HG03575 (cell line): Measurements from ENCODE around the gene SEMA3E.
"Not testable (repeated sequence)": the region's sequence is repeated elsewhere in the genome, so short reads cannot be mapped to it uniquely, and the experiment has no call there.

ENCODE experiments used
- ATAC-seq: cut with Tn5 transposase; IDR thresholded peaks from one replicate; pipeline ENCODE4 v1.9.1; 2021; ENCODE audit not compliant: unreplicated experiment, insufficient number of reproducible peaks, low FRiP score; ENCODE audit errors: extremely low read depth

The SEMA3E gene

DNA sequence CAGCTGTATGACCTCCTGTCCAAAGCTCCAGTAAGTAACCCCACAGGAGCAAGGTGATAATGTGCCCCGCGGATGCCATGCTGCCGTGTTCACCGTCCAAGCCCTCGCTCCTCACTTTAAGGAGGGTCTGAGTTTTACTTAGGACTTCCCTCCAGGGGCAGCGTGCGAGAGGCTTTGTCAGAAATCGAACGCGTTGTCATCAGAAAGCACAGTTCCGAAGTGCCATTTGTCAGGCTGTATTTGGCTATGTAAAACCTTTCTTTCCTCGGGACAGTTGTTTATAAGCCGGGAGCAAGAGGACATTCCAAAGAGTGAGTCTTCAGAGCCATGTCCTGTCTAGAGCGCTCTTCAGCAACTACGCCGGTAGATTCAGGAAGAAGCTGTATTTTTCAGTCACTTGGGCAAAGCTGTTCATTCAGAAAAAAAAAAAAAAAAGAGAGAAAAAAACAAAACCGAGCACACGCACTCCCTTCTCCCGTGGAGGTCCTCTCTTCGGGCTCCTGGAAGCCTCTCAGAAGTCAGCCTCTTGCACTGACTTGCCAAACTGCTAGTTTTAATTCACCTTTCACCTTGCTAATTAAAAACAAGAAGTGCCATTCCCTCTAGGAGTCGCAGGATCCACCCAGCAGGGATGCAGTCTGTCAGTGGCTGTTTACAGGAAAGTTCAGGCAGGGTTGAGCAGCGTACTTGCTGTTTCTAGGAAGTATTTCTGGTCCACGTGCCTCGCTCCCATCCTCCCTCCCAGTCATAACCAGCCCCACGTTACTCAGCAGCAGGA is at the start of gene SEMA3E:
Gene SEMA3E, minus strand, starts transcription at position 676 of the 778 bp plus-strand sequence.
- no peak for ATAC-seq

DNA sequence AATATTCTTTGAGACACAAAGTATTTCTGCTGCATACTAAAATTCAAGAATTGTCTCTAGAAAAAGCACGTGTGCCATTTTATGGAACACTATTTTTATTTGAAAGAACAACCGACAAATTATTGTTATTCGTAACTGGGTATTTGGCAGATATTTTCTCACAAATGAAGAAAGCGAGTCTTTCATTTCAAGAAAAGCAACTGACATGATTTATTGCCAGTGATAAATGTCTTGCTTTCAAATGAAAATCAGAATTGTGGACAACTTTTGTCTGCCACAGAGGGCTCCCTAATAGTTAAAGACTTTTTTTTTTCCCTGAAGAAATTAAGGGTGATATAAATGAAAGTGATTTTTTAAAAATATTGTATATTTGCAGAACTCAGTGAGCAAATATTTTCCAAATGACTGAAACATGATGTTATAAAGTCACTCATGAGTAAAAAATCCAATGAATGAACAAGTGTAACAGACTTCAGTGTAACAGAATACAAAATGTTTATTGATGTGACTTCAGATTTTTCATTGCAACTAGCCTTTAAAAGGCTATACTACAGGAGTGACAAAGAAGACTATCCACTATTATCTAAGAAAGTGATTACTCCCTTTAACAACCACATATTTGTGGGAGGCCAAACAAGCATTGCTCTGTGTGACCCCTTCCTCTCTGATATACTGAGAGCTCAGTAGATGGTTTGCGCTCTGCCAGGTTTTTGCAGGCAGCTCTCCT is 49.0 kb upstream of the SEMA3E start:
- no peak for ATAC-seq

DNA sequence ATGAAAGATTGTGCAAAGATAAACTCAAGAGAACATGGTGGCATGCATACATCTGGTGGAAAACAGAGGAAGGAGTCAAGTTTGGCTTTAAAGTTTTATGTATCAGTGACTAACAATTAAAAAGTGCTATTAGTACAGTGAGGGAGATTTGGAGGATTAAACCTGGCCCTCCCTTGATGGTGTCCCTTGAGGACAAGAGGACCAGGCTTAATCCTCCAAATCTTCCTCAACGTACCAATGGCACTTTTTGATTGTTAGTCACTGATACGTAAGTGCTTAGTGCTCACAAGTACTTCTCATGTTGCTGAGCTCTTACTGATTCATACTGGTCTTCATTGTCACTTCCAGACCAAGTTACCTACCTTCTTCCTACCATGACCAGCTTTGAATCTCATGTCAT is 47.2 kb upstream of the SEMA3E start:
- no peak for ATAC-seq

DNA sequence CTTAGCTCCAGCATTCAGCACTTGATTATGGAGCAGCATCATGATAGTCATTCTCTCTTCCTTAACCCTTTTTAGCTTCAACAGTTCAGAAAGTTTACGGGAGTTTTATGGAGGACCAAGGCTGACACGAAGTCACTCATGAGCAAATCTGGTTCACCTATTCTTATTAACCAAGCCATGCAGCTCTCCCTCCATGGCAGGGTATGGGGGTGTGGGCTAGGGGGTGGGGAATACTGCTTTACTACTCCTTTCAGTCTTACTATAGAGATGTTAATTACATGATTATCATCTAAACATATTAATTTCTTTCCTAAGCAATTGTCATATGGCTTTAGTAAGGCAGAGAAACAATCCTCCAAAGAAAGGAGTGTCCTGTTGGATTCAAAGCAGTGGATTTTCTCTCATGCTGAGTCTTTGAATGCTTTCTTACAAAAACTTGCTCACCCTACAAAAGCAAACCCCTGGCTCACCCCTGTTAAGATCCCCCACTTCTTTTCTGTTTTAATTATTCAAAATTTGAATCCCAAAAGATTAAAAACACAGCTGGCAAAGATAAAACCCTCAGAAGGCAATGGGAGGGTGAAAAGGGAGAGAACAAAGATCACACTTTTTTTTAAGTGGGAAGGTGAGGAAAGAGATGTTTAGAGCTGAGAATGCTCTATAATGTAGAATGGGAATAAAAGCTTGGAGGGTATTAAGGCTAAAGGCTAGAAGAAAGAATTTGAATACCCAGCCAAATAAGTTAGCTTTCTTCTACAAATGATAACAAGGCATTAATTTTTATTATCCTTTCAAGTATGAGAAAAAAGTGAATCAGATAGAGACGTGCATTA is 46.4 kb upstream of the SEMA3E start:
- no peak for ATAC-seq

DNA sequence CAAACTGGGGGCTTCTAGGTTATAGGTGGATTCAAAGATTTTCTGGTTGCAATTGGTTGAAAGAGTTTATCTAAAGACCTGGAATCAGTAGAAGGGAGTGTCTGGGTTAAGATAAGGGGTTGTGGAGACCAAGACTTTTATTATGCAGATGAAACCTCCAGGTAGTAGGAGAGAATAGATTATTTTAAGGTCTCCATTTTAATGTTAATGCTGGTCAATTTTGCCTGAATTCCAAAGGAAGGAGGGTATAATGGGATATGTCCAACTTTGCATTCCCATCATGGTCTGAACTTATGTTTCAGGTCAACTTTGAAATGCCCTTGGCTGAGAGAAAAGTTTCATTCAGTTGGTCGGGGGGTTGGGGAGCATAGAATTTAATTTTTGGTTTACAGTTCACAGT is 44.3 kb upstream of the SEMA3E start:
- no peak for ATAC-seq

DNA sequence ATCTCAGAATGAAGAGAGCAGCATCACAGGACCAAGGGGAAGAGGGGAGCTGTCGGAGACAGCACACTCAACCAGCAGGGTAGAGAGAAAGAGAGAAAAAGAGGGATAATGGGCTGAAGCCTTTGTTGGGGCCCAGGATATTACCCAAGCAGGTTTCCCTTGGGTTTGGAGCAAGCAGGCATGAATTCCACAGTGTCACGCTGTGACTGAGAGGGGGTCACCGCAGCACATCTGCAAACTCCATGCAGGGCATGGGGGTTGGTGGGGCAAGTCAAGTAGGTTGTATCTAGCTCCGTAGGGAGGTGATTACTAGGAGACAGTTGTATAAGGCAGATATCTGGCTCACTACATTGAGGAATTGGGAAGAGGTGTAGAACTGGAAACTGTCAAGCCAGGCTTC is 42.2 kb upstream of the SEMA3E start:
- ATAC-seq: no peak

DNA sequence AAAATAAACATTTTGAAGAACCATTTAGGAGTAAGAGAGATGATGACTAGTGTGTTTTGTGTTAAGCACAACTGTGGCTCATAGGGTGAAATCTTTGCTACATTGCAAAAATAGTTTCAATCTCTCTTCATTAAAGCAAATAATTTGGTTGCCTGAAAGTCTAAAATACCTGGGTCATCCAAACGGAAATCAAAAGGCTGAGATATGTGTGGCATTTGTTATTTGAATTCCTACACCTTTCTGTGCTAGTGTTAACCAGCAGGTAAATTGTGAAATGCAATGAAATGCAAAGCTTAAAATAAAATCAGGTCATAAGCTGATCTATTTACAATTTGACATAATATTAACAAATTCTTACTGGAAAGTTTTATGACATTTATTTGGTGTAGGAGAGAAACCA is 40.9 kb upstream of the SEMA3E start:
- no peak for ATAC-seq

DNA sequence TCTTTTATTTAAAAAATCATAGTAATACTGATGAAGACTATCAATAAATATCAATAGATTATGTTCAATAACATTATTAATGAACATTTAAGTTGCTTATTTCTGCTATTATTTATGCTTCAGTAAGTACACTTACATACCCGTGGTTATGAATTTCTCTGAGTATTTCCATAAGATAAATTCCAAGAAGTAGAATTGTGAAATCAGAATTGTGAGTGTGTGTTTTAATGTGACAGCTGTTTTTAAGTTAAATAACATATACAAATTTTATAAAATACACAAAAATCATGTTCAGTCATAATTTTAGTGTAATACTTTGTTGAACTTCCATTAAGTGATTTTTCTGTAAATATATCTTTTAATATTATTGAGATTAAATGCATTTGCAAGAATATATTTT is 37.5 kb upstream of the SEMA3E start:
- ATAC-seq: no peak

DNA sequence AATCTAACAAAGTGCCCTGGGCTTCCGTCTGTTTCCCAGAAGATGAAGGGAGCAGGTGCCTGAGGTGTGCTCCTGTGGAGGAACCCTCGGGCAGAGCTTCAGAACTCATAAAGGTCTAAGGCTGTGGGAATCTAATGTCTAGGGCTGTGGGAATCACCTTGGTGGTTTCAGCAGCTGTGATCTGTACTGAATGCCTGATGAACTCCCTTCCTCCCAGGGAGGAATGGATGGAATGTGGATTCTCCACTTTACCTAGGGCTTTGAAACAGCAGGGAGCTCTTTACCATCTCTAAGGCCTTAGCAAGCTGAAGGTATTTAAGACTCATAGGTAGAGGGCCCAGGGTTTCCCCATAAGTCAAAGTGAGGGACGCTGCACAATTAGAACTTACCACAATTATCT is 36.0 kb upstream of the SEMA3E start:
- no peak for ATAC-seq

DNA sequence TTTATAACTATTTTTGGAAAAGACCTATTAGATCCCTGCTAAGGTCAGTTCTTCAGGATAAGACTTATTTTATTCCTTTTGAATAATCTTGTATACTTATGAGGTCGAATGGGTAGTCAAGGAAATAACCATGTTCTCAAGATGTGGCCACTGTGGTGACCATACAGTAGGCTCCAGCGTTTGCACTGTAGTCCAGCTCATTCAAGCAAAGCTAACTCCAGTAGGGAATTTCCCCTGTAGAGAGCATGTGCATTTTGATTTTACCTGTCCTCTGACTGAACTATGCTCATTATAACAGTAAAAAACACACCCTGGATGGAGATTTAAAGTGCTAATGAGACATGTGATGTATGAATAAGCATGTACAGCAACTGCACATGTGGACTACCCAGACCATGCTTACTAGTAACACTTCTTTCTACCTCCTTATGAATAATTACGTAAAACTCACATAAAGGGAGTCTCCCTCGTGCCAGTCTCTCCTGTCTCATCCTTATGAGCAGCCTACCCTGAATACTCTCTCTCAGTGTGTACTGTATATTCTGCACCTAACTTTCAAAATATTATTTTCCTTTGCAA is 32.4 kb upstream of the SEMA3E start:
- ATAC-seq: no peak

DNA sequence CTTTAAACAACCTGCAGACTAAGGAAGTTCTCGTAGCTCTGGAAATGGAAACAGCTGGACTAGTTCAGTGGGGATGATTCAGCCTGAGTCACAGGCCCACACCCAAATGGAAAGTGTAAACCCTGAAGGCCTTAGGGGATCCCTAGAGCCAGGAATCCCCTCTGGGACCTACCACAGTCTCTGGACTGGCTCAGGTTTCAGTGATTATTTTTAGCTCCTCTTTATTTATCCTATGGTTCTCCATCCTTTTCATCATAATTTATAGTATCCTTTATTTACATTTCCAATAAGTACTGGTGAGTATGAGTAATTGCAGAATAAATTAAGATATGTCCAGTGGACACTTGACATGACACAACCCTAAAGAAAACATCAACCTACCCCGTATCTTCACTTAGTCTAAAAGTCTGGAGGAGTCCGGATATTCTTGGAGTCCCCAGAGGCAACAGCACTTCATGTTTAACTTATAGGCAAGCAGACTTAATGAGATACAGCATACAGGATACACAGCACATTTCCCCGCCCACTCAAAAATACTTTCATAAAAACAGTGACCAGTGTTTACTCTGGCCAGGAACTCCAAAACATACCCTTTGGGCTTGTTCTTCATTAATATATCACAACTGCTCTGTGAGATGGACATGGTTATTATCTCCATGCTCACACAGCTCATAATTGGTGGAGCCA is 28.4 kb upstream of the SEMA3E start:
- no peak for ATAC-seq

DNA sequence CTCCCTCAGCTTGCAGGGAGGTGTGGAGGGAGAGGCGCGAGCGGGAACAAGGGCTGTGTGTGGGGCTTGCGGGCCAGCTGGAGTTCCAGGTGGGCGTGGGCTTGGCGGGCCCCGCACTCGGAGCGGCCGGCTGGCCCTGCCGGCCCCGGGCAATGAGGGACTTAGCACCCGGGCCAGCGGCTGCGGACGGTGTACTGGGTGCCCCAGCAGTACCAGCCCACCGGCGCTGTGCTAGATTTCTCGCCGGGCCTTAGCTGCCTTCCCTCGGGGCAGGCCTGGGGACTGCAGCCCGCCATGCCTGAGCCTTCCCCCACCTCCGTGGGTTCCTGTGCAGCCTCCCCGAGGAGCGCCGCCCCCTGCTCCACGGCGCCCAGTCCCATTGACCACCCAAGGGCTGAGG is 24.4 kb upstream of the SEMA3E start:
- not testable (repeated sequence) for ATAC-seq

DNA sequence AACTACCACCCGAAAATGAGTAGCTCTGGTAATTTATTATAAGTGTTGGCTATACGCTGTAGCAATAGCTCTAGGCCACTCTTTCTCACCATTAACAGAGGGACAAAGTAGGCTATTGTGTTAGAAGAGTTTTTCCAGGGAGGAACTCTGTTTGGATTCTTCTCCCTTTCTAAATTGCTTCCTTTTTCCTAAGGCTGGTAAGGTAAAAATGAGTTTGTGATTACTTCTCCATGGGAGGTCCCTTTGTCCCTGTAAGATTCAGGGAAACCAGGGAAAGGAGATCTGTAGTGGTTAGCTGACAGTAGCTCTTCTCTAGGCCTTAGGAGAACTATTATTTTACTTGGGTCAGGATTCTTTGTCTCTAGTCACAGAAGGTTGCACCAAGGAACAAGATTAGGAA is 23.2 kb upstream of the SEMA3E start:
- ATAC-seq: no peak

DNA sequence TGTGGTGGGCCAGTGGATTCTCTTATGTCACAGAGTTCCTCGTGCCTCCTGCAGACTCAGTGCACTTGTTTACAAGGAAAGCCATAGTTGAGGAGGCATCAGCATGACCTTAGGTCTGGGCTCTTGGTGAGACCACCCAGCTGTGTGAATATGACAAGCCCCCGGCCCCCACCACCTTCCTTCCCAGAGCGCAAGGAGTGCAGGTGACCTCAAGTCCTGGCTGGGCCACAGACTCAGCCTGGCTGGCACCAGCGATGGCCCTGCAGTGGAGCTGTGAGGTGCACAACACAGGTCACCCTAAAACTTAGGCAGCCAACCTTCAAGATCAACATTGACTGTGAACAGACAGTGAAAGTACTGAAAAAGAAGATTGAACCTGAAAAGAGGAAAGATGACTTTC is 14.2 kb upstream of the SEMA3E start:
- ATAC-seq: no peak

DNA sequence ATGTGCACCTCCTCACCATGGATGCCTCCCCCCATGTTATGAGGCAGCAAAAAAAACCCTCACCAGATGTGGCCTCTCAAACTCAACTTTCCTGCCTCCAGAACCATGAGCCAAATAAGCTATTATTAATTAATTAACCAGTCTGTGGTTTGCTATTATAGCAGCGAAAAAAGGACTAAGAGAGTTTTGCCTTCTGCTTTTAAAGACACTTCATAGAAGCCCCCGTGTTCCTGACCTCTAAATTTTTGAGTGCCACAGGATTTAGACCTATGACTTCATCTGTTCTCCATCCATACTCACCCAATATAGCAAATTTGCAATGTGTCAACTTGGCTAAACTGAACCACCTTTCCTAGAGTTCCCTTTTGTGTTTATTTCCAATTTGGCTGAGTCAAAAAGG is 9.2 kb upstream of the SEMA3E start:
- no peak for ATAC-seq

DNA sequence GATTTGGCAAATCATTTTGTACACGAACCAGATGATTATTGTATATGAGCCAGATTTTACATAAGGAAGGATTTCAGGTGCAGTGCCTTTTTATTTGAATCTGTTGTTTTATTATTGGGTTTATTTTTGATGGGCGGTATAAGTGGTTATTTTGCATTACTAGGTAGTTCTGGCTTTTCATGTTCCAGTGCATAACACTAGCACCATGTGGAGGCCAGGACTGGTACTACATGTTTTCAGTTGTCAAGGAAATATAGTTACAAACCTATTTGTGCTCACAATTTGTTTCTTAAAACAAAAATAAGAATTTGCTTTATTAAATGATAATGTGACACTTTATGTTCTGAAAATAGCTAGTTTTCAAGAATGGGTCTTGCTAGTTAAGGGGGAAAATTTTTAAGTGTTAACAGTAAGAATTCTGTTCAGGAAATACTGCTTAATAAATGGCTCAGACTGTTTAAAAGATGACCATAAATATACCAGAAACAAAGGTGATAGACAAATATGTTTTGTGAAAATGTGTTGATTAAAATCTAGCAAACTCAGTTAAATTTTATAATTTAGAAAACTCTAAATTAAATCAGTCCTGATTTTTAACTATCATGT is 7.1 kb upstream of the SEMA3E start:
- ATAC-seq: peak; percentile 73

DNA sequence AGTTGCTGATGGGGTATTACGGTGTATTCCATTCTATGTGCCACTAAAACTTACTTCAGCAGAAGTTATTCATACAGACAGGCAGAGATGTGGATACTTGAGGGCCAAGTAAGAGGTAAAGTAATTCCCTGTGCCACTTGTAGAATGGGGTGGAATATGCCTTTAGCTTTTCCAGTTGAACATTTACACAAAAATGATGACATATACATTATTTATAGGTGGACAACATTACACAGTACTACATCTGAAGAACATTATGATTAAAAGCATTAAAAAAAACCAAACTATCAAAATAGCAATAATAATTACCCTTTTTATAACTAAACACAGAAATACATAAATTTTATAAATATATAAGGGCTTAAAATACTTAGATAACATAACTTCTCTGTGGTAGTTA is 3.5 kb upstream of the SEMA3E start:
- ATAC-seq: no peak

DNA sequence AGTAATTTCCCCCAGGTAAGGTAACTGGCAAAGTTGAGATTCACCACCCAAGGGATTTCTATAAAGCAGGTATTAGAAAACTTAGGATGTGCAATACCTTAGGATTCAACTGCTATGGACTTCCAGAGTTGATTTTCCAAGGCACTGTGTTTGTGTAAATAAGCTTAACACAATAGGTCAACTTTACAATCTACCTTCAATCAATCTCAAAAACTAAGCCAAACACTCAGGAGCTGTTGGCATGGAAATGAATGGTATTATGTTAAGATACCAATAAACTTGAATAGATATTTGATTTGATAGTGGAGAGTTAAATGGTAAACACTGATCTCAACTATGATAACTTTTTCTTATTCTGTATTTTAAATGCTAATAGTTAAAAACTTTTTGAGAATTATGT is 762 bp upstream of the SEMA3E start:
- ATAC-seq: no peak

DNA sequence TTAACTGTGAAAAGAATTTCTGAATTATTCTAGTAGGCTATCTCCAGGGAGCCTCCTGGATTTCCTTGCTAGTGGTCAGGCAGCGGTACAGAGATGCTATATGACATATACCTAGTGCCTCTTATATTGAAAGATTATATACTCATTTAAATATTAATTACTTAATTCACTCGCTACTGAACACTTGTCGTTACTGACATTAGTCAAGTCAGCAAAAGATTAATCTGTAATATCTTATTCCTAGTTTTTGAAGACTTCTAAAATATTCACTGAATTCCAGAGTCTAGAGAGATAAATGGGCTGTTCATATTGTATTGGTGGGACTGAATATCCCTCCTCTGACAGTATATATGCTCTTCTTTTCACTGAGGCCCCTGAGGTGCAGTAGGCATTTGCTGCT is 2.9 kb downstream of the SEMA3E start:
- ATAC-seq: no peak
